ENCODE results near the gene FMNL2.

The FMNL2 gene

GRCh38 chr2:152335016-152335725 lies at the start of gene FMNL2:
TSS of gene FMNL2 (plus strand) at chr2:152335174.
- H3K9me3 ChIP-seq (ENCODE audit: control insufficient read depth, insufficient read depth, low read depth, low read length): no peaks in the 10 kb centered on the region
- peak within 1 kb of the TSS; percentile 83 for H3K4me3 ChIP-seq (ENCODE audit: low read depth, low read length)
- no peaks in the 10 kb centered on the region for H3K36me3 ChIP-seq (ENCODE audit: control insufficient read depth in 2 of 2, insufficient read depth in 1 of 2, low read length in 2 of 2)
- CTCF ChIA-PET: interaction anchor here (0.7 to 1.1 kb wide), 3 partner anchors 20 to 304 kb away, joined by 3 to 4 read pairs (median 3); no protein-coding TSS in a partner anchor
- POLR2A ChIA-PET: interaction anchor here (0.5 to 1.4 kb wide), 8 partner anchors 10 to 925 kb away, joined by 3 to 5 read pairs (median 3); no protein-coding TSS in a partner anchor
- H3K4me1 ChIP-seq (ENCODE audit: control insufficient read depth, insufficient read depth, low read length): peaks cover 7% of the 10 kb centered on the region
- H3K27ac ChIP-seq (ENCODE audit: extremely low read depth, low read depth, low read length): peak within 1 kb of the TSS; percentile 82
- TF ChIP-seq ZFHX2 (tag by site-specific recombination; conservative IDR thresholded peaks at IDR 0.05): peak; percentile 90
- peak; percentile 56; the same call in 1 of the 2 replicates for TF ChIP-seq ZNF692 (tag by site-specific recombination; IDR thresholded peaks at IDR 0.05)
- no peak for TF ChIP-seq ZNF426 (tag by site-specific recombination; IDR thresholded peaks at IDR 0.05)
- TF ChIP-seq KLF9 (tag by site-specific recombination; IDR thresholded peaks at IDR 0.05; ENCODE audit: low read depth): peak; percentile 87
- TF ChIP-seq KLF8 (tag by site-specific recombination; IDR thresholded peaks at IDR 0.05): peak; percentile 79; the same call in 1 of the 2 replicates
- 0 out of 2 replicates have a peak, but pooled peaks have one; percentile 41 for TF ChIP-seq KLF17 (tag by site-specific recombination; IDR thresholded peaks at IDR 0.05)
- 0 out of 2 replicates have a peak, but pooled peaks have one; percentile 60 for TF ChIP-seq HIC1 (tag by site-specific recombination; IDR thresholded peaks at IDR 0.05)
- peak; percentile 78 for TF ChIP-seq ZBTB20 (tag by site-specific recombination; IDR thresholded peaks at IDR 0.05)
- peak; percentile 33 for TF ChIP-seq ZNF341 (tag by site-specific recombination; IDR thresholded peaks at IDR 0.05; ENCODE audit: low read depth)
- TF ChIP-seq ZNF239 (tag by site-specific recombination; IDR thresholded peaks at IDR 0.05): no peak
- TF ChIP-seq PRDM10 (tag by site-specific recombination; IDR thresholded peaks at IDR 0.05): peak; percentile 79
- TF ChIP-seq ZNF76 (tag by site-specific recombination; IDR thresholded peaks at IDR 0.05; ENCODE audit: borderline replicate concordance, low read depth): peak; percentile 64; the same call in 1 of the 2 replicates
- peak; percentile 45 for TF ChIP-seq SP2 (tag by site-specific recombination; IDR thresholded peaks at IDR 0.05)
- TF ChIP-seq CTCF (tag by site-specific recombination; IDR thresholded peaks at IDR 0.05): peak; percentile 84
- no peak for TF ChIP-seq ZNF416 (tag by site-specific recombination; IDR thresholded peaks at IDR 0.05)
- TF ChIP-seq KLF10 (tag by site-specific recombination; IDR thresholded peaks at IDR 0.05): 0 out of 2 replicates have a peak, but pooled peaks have one; percentile 37
- TF ChIP-seq ZBTB49 (tag by site-specific recombination; IDR thresholded peaks at IDR 0.05; ENCODE audit: low read depth): no peak
- peak; percentile 88 for TF ChIP-seq ZBTB8A (tag by site-specific recombination; IDR thresholded peaks at IDR 0.05)
- peak; percentile 70 for TF ChIP-seq KLF16 (tag by site-specific recombination; IDR thresholded peaks at IDR 0.05)
- TF ChIP-seq EGR2 (tag by site-specific recombination; IDR thresholded peaks at IDR 0.05; ENCODE audit: low read depth): peak; percentile 82
- peak; percentile 57; the same call in 1 of the 2 replicates for TF ChIP-seq TCF7L2 (IDR thresholded peaks at IDR 0.05; ENCODE audit: borderline replicate concordance, low read depth, low read length)
- peak; percentile 73; the same call in 1 of the 2 replicates for TF ChIP-seq ZBTB48 (tag by site-specific recombination; IDR thresholded peaks at IDR 0.05)
- no peak for TF ChIP-seq ZFP41 (tag by site-specific recombination; IDR thresholded peaks at IDR 0.05; ENCODE audit: borderline replicate concordance)
- TF ChIP-seq ZNF670 (tag by site-specific recombination; IDR thresholded peaks at IDR 0.05; ENCODE audit: low read depth): no peak

Data from HEK293 (cell line).